ENCODE data around the gene ASS1. TPM values are rescaled to one million over a fixed set of nuclear protein-coding genes. Genes with fewer than 3 reads are reported as not detected.

The ASS1 gene
- total RNA-seq, 1 donor from 2014 or later = 8.0 TPM

GRCh38 chr9:130528674-130529073, 83.9 kb downstream of the ASS1 start:
- intact Hi-C loops (cut with micrococcal nuclease) = no loop called here

DNA sequence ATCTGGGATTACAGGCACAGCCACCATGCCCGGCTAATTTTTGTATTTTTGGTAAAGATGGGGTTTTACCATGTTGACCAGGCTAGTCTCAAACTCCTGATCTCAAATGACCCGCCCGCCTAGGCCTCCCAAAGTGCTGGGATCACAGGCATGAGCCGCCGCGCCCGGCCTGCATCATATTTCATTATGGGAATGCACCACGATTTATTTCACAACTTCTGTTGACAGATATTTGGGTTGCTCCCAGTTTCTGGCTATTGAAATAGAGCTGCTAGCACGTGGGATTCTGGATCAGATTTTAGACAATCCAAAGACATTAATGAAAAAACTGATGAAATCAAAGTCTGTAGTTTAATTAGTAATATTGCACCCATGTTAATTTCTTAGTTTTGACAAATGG, 86.2 kb downstream of the ASS1 start:
- intact Hi-C loops (cut with micrococcal nuclease) = no loop called here

GRCh38 chr9:130531670-130532069, 86.9 kb downstream of the ASS1 start:
- intact Hi-C loops (cut with micrococcal nuclease) = no loop called here

DNA sequence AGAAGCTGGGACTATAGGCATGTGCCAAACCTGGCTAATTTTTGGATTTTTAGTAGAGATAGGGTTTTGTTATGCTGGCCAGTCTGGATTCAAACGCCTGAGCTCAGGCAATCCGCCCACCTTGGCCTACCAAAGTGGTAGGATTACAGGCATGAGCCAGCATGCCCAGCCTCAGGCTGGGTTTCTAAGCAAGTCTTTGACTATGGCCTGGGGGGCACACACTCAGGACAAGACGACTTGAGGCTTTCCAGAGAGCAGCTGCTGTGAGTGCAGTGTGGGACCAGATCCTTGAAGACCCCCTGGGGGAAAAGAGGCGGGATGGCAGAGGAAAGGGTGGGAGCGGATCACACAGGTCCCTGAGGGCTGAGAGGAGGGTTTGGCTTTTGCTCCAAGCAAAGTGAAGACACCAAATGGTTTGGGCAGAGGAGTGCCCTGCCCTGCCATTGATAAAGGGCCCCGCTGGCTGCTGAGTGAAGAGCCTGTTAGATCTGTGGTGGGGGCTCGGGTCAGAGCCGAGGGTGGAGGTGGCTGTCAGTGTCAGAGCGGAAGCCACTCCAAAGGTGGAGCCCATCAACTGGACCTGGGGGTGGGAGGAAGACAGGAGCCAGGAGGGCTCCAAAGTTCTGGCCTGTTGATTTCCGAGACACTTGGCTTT, 87.8 kb downstream of the ASS1 start:
- intact Hi-C loops (cut with micrococcal nuclease) = no loop called here

DNA sequence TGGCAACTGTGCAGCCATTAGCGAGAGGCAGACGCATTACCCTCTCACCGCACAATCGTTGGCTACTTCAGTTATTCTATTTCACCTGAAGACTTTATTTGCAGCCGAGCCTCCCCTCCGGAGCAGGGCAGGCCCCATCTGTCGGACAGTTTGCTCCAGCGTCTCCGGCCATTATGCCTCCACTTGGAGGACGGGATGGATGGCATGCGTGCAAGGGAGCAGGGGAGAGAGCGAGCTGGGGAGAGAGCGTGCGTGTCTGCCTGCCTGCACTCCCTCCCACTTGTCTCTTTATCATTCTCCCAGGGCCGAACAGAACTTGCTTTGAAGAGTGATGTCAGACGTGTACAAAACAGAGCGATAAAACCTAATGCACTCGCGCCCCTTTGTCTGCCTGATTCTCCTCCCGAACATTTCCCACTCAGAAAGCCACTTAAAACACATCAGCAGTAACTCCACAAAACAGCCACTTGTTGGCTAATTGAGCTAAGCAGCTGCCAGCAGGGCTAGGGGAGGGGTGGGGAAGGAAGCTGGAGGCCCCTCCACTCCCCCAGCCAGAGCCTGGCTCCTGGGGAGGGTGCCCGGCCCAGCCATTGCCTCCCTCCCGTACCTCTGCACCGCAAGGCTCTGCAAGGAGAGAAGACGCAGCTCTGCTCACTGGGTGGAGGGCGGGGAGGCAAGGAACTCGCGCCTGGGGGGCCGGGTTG, 91.2 kb downstream of the ASS1 start:
- intact Hi-C loops (cut with micrococcal nuclease) = no loop called here

DNA sequence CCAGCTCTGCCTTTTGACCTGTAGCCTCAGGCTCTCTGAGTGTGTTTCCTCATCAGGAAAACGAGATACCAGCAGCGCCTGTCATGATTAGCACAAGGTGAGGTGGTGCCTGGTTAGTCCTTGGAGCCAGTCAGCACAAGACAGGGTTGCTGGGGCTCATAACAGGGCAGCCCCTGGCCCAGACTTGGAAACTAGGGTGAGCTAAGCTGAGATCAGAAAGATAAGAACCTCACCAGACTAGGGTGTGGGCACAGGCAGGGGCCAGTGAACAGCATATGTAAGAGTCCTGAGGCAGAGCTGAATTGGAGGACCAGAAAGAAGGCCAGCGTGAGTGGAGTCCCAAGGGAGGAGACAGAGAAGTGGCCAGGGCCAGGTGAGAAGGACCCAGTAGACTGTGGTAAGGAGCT, 91.9 kb downstream of the ASS1 start:
- intact Hi-C loops (cut with micrococcal nuclease) = no loop called here

- intact Hi-C loops (cut with micrococcal nuclease) = no loop called here
Measured at GRCh38 chr9:130537346-130538050, 92.7 kb downstream of the ASS1 start.

- intact Hi-C loops (cut with micrococcal nuclease) = no loop called here
Measured at GRCh38 chr9:130539420-130540223, 94.9 kb downstream of the ASS1 start.

DNA sequence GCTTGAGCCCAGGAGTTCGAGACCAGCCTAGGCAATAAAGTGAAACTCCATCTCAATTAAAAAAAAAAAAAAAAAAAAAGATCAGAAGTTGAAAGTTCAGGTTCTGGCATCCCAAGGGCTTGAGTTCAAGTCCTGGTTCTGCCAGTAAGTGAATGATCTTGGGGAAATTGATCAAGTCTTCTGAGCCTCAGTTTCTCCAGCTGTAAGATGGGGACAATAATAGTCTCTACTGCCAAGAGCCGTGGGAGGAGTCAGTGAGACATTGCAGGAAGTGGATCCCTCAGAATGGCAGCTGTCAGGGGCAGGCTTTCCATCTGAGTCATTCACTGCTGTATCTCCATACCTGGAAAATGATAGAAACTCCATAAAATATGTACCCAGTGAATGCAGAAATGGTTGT, 96.8 kb downstream of the ASS1 start:
- intact Hi-C loops (cut with micrococcal nuclease) = no loop called here

- intact Hi-C loops (cut with micrococcal nuclease) = no loop called here
Measured at GRCh38 chr9:130542038-130542437, 97.3 kb downstream of the ASS1 start.

DNA sequence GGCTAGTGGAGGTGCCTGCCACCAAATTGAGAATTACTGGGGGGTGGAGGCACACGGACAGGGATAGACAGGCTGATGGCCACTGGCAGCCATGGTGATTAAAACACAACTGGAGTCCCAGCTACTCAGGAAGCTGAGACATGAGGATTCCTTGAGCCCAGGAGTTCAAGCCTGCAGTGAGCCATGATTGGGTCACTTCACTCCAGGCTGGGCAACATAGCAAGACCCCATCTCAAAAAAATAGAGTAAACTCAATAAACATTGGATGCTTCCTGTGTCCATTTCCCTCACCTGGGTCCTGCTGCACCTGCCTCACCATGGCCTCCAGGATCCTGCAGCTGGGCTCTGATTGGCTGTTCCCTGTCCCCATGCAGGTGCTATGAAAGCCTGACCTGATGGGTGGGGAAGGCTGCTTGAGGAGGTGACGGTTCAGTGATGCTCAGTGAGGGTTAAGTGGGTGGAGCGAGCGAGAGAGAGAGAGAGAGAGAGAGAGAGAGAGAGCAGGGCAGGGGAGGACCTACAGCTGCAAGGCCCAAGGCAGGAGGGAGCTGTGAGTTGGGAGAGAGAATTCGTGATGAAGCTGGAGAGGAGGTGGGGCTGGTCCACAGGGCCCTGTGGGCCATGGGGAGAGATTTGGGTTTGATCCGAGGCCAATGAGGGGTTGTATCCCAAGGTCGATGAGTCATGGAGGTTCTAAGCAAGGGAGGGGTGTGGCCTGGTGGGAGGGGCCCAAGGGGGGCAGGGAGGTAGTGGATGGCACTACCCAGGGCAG, 97.9 kb downstream of the ASS1 start:
- intact Hi-C loops (cut with micrococcal nuclease) = no loop called here

DNA sequence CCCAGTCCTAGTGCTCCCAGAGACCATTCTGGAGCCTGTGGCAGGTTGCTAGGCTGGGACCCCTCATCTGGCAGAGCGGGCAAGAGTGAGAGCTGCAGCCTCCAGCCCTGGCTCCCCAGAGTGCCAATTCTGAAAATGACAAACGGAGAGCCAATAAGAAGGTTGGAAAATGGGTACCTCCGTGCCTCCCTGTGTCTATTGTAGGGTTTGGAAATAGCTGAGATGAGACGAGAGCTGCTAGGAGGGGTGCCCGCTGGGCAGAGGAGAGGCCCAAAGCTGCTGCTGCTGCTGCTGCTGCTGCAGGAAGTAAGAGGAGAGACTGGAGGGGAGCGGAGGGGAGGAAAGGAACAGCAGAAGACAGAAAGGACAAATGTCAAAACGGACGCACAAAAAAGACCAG, 98.6 kb downstream of the ASS1 start:
- intact Hi-C loops (cut with micrococcal nuclease) = no loop called here

GRCh38 chr9:130543859-130544258, 99.1 kb downstream of the ASS1 start:
- intact Hi-C loops (cut with micrococcal nuclease) = no loop called here

- intact Hi-C loops (cut with micrococcal nuclease) = no loop called here
Measured at GRCh38 chr9:130544364-130544763, 99.6 kb downstream of the ASS1 start.

DNA sequence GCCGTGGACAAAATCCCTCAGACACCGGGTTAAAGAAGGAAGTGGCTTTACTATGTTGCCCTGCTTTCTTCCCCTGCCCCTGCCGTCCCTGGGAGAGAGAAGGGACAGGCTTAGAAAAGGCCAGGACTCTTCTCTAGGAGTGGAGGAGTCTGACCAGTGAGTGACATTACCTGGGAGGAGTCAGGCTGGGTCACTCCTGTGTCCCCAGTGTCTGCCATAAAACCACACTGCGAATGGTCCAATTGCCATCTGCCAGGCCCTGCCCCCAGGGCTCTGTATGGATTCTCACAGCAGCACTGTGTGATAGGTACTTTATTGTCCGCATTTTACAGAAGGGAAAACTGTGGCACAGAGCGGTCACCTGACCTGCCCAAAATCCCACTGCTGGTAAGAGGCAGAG, 103.3 kb downstream of the ASS1 start:
- intact Hi-C loops (cut with micrococcal nuclease) = no loop called here

GRCh38 chr9:130549093-130549735, 104.5 kb downstream of the ASS1 start:
- intact Hi-C loops (cut with micrococcal nuclease) = no loop called here
